ENCODE measurements around the gene IQGAP2. TPM values are rescaled to one million over a fixed set of nuclear protein-coding genes. Genes with fewer than 3 reads are reported as not detected.

IQGAP2 gene
- total RNA-seq, 2 experiments from 2014 or later = 37.7 to 39.1 TPM

GRCh38 chr5:76642390-76643040 lies 239.4 kb downstream of the IQGAP2 start:
- H3K27me3 Mint-ChIP-seq = no peaks in the 10 kb centered on the region
- no peak for ATAC-seq
- H3K36me3 Mint-ChIP-seq (ENCODE audit: low read depth) = peaks cover 39% of the 10 kb centered on the region
- intact Hi-C loops (cut with micrococcal nuclease) = no loop called here
- no peak for TF ChIP-seq CTCF (IDR thresholded peaks at IDR 0.05)
- no peak overlapping the region for H3K27ac Mint-ChIP-seq
- no peak for DNase-seq
- ChIA-PET CTCF (interaction anchor here (0.6 to 2.7 kb wide), 13 partner anchors 10 to 239 kb away, joined by 3 to 14 read pairs (median 3); partner anchors contain the start of gene IQGAP2), POLR2A (no interaction called here)
- peaks cover 6% of the 10 kb centered on the region for H3K4me1 Mint-ChIP-seq (ENCODE audit: low read depth)
- H3K9me3 Mint-ChIP-seq = no peaks in the 10 kb centered on the region
- H3K4me3 Mint-ChIP-seq = no peak overlapping the region

- TF ChIP-seq CTCF (IDR thresholded peaks at IDR 0.05) = no peak
- POLR2A ChIA-PET = no interaction called here
- ATAC-seq = no peak
- no peak overlapping the region for H3K4me3 Mint-ChIP-seq
- CTCF ChIA-PET = interaction anchor here (1.1 to 2.7 kb wide), 4 partner anchors 9 to 131 kb away, joined by 3 to 14 read pairs (median 11); no protein-coding TSS in a partner anchor
- DNase-seq = no peak
- H3K9me3 Mint-ChIP-seq = peaks cover 2% of the 10 kb centered on the region
- H3K27me3 Mint-ChIP-seq = no peaks in the 10 kb centered on the region
- no peak overlapping the region for H3K27ac Mint-ChIP-seq
- intact Hi-C loops (cut with micrococcal nuclease) = no loop called here
- peaks cover 5% of the 10 kb centered on the region for H3K4me1 Mint-ChIP-seq (ENCODE audit: low read depth)
- peaks cover 48% of the 10 kb centered on the region for H3K36me3 Mint-ChIP-seq (ENCODE audit: low read depth)
These were observed 240.3 kb downstream of the IQGAP2 start for GRCh38 chr5:76643371-76643770.

GRCh38 chr5:76649140-76649539 lies 246.1 kb downstream of the IQGAP2 start:
- peaks cover 48% of the 10 kb centered on the region for H3K36me3 Mint-ChIP-seq (ENCODE audit: low read depth)
- no peak overlapping the region for H3K27ac Mint-ChIP-seq
- no peak for DNase-seq
- no peaks in the 10 kb centered on the region for H3K27me3 Mint-ChIP-seq
- H3K4me3 Mint-ChIP-seq = no peak overlapping the region
- peaks cover 9% of the 10 kb centered on the region for H3K9me3 Mint-ChIP-seq
- H3K4me1 Mint-ChIP-seq (ENCODE audit: low read depth) = peaks cover 6% of the 10 kb centered on the region
- CTCF ChIA-PET = no interaction called here
- intact Hi-C loops (cut with micrococcal nuclease) = no loop called here
- no peak for TF ChIP-seq CTCF (IDR thresholded peaks at IDR 0.05)
- POLR2A ChIA-PET = no interaction called here
- no peak for ATAC-seq

GRCh38 chr5:76652809-76653414 lies 249.8 kb downstream of the IQGAP2 start:
- Mint-ChIP-seq H3K27ac (no peak overlapping the region), H3K4me3 (no peak overlapping the region), H3K4me1 (ENCODE audit: low read depth) (peaks cover 10% of the 10 kb centered on the region), H3K27me3 (no peaks in the 10 kb centered on the region), H3K36me3 (ENCODE audit: low read depth) (peaks cover 39% of the 10 kb centered on the region), H3K9me3 (peaks cover 9% of the 10 kb centered on the region)
- ChIA-PET CTCF (interaction anchor here (0.6 to 3.9 kb wide), 5 partner anchors 10 to 363 kb away, joined by 3 to 15 read pairs (median 5); no protein-coding TSS in a partner anchor), POLR2A (interaction anchor here (0.7 kb wide), 1 partner anchor 46 kb away, joined by 3 read pairs; no protein-coding TSS in a partner anchor)
- intact Hi-C loops (cut with micrococcal nuclease) = no loop called here
- no peak for TF ChIP-seq CTCF (IDR thresholded peaks at IDR 0.05)
- ATAC-seq (peak; percentile 20), DNase-seq (no peak)

- DNase-seq (no peak), ATAC-seq (no peak)
- H3K27me3 Mint-ChIP-seq = no peaks in the 10 kb centered on the region
- no peak overlapping the region for H3K4me3 Mint-ChIP-seq
- intact Hi-C loops (cut with micrococcal nuclease) = no loop called here
- no peak for TF ChIP-seq CTCF (IDR thresholded peaks at IDR 0.05)
- no peak overlapping the region for H3K27ac Mint-ChIP-seq
- H3K9me3 Mint-ChIP-seq = no peaks in the 10 kb centered on the region
- peaks cover 24% of the 10 kb centered on the region for H3K36me3 Mint-ChIP-seq (ENCODE audit: low read depth)
- H3K4me1 Mint-ChIP-seq (ENCODE audit: low read depth) = peaks cover 10% of the 10 kb centered on the region
- POLR2A ChIA-PET = no interaction called here
- CTCF ChIA-PET = interaction anchor here (1.4 kb wide), 1 partner anchor 118 kb away, joined by 6 read pairs; no protein-coding TSS in a partner anchor
These were observed 254.0 kb downstream of the IQGAP2 start for GRCh38 chr5:76657091-76657490.
